ENCODE results near the gene ADAMTS2. TPM values are rescaled to one million over a fixed set of nuclear protein-coding genes. Genes with fewer than 3 reads are reported as not detected.

ADAMTS2 gene
- total and polyA plus RNA-seq, 2 of the 8 experiments (the other 6 are each of a cell fraction or from before 2014, with no cell fraction given), result 6.6 to 7.3 TPM

DNA sequence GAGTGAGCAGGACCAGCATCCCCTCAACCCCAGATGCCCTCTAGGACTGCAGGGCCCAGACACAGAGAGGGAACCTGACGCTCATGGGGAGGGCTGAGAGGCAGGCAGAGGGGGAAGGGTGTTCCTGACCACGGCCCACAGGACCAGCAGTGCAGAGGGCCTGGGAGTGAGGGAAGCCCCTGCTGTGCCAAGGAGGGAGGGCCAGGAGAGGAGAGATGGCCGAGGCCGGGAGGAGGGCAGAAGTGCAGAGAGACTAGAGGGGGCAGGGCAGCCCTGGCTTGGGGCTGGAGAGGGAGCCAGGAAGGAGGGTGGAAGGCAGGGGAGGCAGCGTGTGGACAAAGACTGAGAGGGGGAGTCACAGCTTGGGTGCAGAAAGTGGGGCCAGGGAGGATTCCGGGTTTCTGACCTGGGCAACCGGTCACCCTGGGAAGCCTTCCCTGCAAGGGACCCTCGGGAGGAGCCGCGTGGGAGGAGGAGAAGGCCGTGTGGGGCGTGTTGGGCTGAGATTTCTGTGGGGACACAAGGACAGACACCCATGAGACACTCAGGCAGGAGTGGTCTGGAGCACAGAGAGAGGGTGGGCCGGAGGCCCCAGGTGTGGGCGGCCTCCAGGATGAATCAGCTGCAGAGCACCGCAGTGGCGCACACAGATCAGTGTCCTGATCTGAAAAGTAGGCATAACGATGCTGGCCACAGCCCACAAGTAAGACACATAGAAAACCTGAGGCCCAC is 117.5 kb downstream of the ADAMTS2 start:
- Histone ChIP-seq H4K8ac (ENCODE audit: extremely low read depth, insufficient read depth, low read length) (peak overlapping the region; percentile 71), H2AFZ (ENCODE audit: low read length) (no peak overlapping the region), H2AK5ac (ENCODE audit: low read depth, low read length) (peak overlapping the region; percentile 82; the same call in 1 of the 2 replicates), H3K4ac (replicated peaks; ENCODE audit: insufficient read length, low read depth, low read length) (no peak overlapping the region), H4K91ac (replicated peaks; ENCODE audit: insufficient read length, low read length) (peak overlapping the region; percentile 57), H4K20me1 (replicated peaks in 1 of 2; ENCODE audit: control insufficient read depth in 1 of 2, insufficient read depth in 2 of 2, low read length in 2 of 2) (peaks cover 0 to 6% of the 10 kb centered on the region in 2 experiments), H2BK15ac (ENCODE audit: low read length) (no peak overlapping the region; the same call in 1 of the 2 replicates), H3K79me1 (ENCODE audit: low read depth, low read length) (no peaks in the 10 kb centered on the region; the same call in 1 of the 2 replicates), H2BK12ac (ENCODE audit: low read depth, low read length) (peak overlapping the region; percentile 39; the same call in 1 of the 2 replicates), H2BK120ac (replicated peaks; ENCODE audit: low read depth, low read length) (peak overlapping the region; percentile 51), H3K9ac (replicated peaks in 1 of 4; ENCODE audit: extremely low read depth in 1 of 4, low read depth in 3 of 4, low read length in 3 of 4) (no peak overlapping the region), H3K23ac (ENCODE audit: insufficient read length) (no peak overlapping the region), H3K36me3 (ENCODE audit: control insufficient read depth in 2 of 4, insufficient read depth in 4 of 4, low read length in 3 of 4) (peaks cover 0 to 3% (median 0%) of the 10 kb centered on the region in 4 experiments; a peak in 1 of 8 replicates), H2BK5ac (ENCODE audit: low read depth, low read length) (peak overlapping the region; percentile 35; the same call in 1 of the 2 replicates), H3K79me2 (ENCODE audit: control insufficient read depth in 1 of 2, insufficient read depth in 2 of 2, low read length in 2 of 2) (no peaks in the 10 kb centered on the region), H3K4me3 (ENCODE audit: extremely low read depth in 1 of 4, insufficient read depth in 2 of 4, low read depth in 3 of 4, low read length in 4 of 4) (no peak overlapping the region), H3K14ac (ENCODE audit: insufficient read length) (no peak overlapping the region), H2BK20ac (ENCODE audit: low read length) (peak overlapping the region; percentile 61; the same call in 1 of the 2 replicates), H3K23me2 (ENCODE audit: low read depth, low read length) (peaks cover 4% of the 10 kb centered on the region; the same call in 1 of the 2 replicates), H3K4me2 (ENCODE audit: insufficient read depth in 1 of 2, low read depth in 2 of 2, low read length in 2 of 2) (no peak overlapping the region; a peak in 1 of 4 replicates), H3K9me3 (ENCODE audit: insufficient read depth in 2 of 2, low read depth in 1 of 2, low read length in 1 of 2) (peaks cover 16 to 22% of the 10 kb centered on the region in 2 experiments), H3K56ac (replicated peaks; ENCODE audit: insufficient read length, low read depth, low read length) (peak overlapping the region; percentile 28), H3K18ac (ENCODE audit: extremely low read depth, low read length) (peak overlapping the region; percentile 43; the same call in 1 of the 2 replicates), H3K27ac (ENCODE audit: low read depth, low read length) (no peak overlapping the region), H3K4me1 (replicated peaks in 1 of 4; ENCODE audit: control insufficient read depth in 3 of 4, insufficient read depth in 4 of 4, low read length in 3 of 4) (peaks cover 0 to 20% (median 13%) of the 10 kb centered on the region in 4 experiments; a peak in 6 of 7 replicates), H4K5ac (ENCODE audit: insufficient read length, low read depth, low read length) (no peak overlapping the region), H3K27me3 (replicated peaks in 1 of 4; ENCODE audit: control insufficient read depth in 3 of 4, extremely low read depth in 1 of 4, insufficient read depth in 3 of 4, low read length in 3 of 4) (no peaks in the 10 kb centered on the region)
- CTCF ChIA-PET (ENCODE audit: partially characterized antibody), result interaction anchor here (0.6 to 2.4 kb wide), 6 partner anchors 10 to 61 kb away, joined by 3 to 10 read pairs (median 5); no protein-coding TSS in a partner anchor
- DNase-seq (ENCODE audit: low read depth in 1 of 2, low spot score in 2 of 2), result no peak
- FAIRE-seq, result no peak
- 72% methylated on average over 17 of the region's 17 CpGs; no CpG with 5 or more reads in 1 of the 2 experiments for WGBS, 2 experiments (ENCODE audit: extremely low coverage in 1 of 2, insufficient coverage in 1 of 2, insufficient read length in 1 of 2, insufficient replicate concordance in 2 of 2, low coverage in 1 of 2, low lambda C conversion rate in 2 of 2, missing lambda C conversion rate in 1 of 2)
- POLR2A ChIA-PET (ENCODE audit: partially characterized antibody), result interaction anchor here (1.2 to 1.9 kb wide), 2 partner anchors 22 to 396 kb away, joined by 4 to 5 read pairs; partner anchors contain the start of gene HNRNPH1
